Lower leg skin (tissue), 4 donors: ENCODE data around the gene RSPRY1. TPM values are rescaled to one million over a fixed set of nuclear protein-coding genes. Genes with fewer than 3 reads are reported as not detected.

Source experiments
- DNase-seq, 2 donors: peaks; one replicate each; pipeline ENCODE4 v3.0.0-alpha.2; 2019; ENCODE audit warnings: low spot score in 2 of 2
- H3K4me3 ChIP-seq: fragments of 200-600 bp; sonication (generic); 2 replicates; pipeline ENCODE4 v1.5.1; 2017; ENCODE audit warnings: mild to moderate bottlenecking, low read depth; ENCODE audit not compliant: poor library complexity, severe bottlenecking
- CTCF ChIP-seq, 3 donors: fragments of 450-650 bp; IDR thresholded peaks; one replicate each; pipeline ENCODE4 v1.5.1; 2016; ENCODE audit warnings: antibody characterized with exemption in 3 of 3, mild to moderate bottlenecking in 3 of 3, moderate library complexity in 2 of 3
- POLR2A ChIP-seq, 2 donors: fragments of 450-650 bp; IDR thresholded peaks; one replicate each; pipeline ENCODE4 v1.6.1; 2016 to 2017; ENCODE audit warnings: antibody characterized with exemption in 2 of 2, mild to moderate bottlenecking in 1 of 2, moderate library complexity in 1 of 2
- WGBS, 2 donors: methylation state at CpG; one replicate each; pipeline ENCODE4 v1.1.5; 2018; 5-methylcytosine and 5-hydroxymethylcytosine counted together
- intact Hi-C: fragments of 100-400 bp; cut with DNase I; formaldehyde crosslinking; loops from one replicate; pipeline ENCODE4 v1.15.0; 2023; ENCODE audit warnings: low total_unique reads
- total RNA-seq, 4 donors: library from RNA; depleted of rRNA; stranded (reverse); fragments of >200 nt; gene quantifications; one replicate each; pipeline ENCODE4 v1.1.0, GENCODE V29; 2016

RSPRY1 gene
- total RNA-seq, 4 donors from 2014 or later, result 23.8 to 31.2 (median 26.8) TPM

- TF ChIP-seq CTCF (IDR thresholded peaks at IDR 0.05) (no peak), POLR2A (IDR thresholded peaks at IDR 0.05) (no peak)
- DNase-seq, result no peak
- 67 to 75% methylated on average over 5 of the region's 5 CpGs for WGBS, 2 donors
- no peak overlapping the region for H3K4me3 ChIP-seq
- intact Hi-C loops, result no loop called here
Measured at GRCh38 chr16:57285379-57285778, 99.2 kb downstream of the RSPRY1 start.

- intact Hi-C loops, result no loop called here
- H3K4me3 ChIP-seq, result no peak overlapping the region
- 68% methylated on average over 14 of the region's 14 CpGs for WGBS, 2 donors
- no peak for TF ChIP-seq CTCF (IDR thresholded peaks at IDR 0.05)
- TF ChIP-seq POLR2A (IDR thresholded peaks at IDR 0.05), result no peak
- no peak for DNase-seq
Measured at GRCh38 chr16:57289391-57290257, 103.5 kb downstream of the RSPRY1 start.

Other genes starting within 250 kb of the RSPRY1 start
- gene CETP, start 224.4 kb upstream of the RSPRY1 start, total RNA-seq, result under 1 TPM in 2 of 4 donors, not detected in 2; 0.52 to 0.79 TPM
- gene NLRC5, start 196.8 kb upstream of the RSPRY1 start, total RNA-seq, result 10 to 100 TPM; 21.8 to 52.4 (median 32.0) TPM
- gene CPNE2, start 93.7 kb upstream of the RSPRY1 start, total RNA-seq, result 10 to 100 TPM; 12.5 to 18.9 (median 14.9) TPM
- gene PSME3IP1, start 290 bp upstream of the RSPRY1 start, total RNA-seq, result 10 to 100 TPM; 38.8 to 68.9 (median 64.9) TPM
- 10 to 100 TPM; 36.3 to 62.6 (median 48.0) TPM for gene ARL2BP, start 58.9 kb downstream of the RSPRY1 start, total RNA-seq
- gene PLLP, start 98.3 kb downstream of the RSPRY1 start, total RNA-seq, result 100 to 1,000 TPM in 3 of 4 donors, 10 to 100 TPM in 1; 58.4 to 241 (median 218) TPM
- gene CCL22, start 172.5 kb downstream of the RSPRY1 start, total RNA-seq, result 10 to 100 TPM in 1 of 4 donors, 1 to 10 TPM in 2, under 1 TPM in 1; 0.99 to 10.1 (median 2.0) TPM
- 10 to 100 TPM in 3 of 4 donors, 1 to 10 TPM in 1; 5.8 to 31.9 (median 18.3) TPM for gene CX3CL1, start 186.2 kb downstream of the RSPRY1 start, total RNA-seq
- 1 to 10 TPM in 1 of 4 donors, not detected in 3; 1.1 TPM for gene CCL17, start 218.4 kb downstream of the RSPRY1 start, total RNA-seq